ENCODE measurements around the gene C20orf204. TPM values are rescaled to one million over a fixed set of nuclear protein-coding genes. Genes with fewer than 3 reads are reported as not detected.

The C20orf204 gene
- total and polyA plus RNA-seq, 9 of the 15 experiments (the other 6 are each of a cell fraction or from before 2014, with no cell fraction given): 0.11 to 1.1 (median 0.36) TPM; not detected in 2

DNA sequence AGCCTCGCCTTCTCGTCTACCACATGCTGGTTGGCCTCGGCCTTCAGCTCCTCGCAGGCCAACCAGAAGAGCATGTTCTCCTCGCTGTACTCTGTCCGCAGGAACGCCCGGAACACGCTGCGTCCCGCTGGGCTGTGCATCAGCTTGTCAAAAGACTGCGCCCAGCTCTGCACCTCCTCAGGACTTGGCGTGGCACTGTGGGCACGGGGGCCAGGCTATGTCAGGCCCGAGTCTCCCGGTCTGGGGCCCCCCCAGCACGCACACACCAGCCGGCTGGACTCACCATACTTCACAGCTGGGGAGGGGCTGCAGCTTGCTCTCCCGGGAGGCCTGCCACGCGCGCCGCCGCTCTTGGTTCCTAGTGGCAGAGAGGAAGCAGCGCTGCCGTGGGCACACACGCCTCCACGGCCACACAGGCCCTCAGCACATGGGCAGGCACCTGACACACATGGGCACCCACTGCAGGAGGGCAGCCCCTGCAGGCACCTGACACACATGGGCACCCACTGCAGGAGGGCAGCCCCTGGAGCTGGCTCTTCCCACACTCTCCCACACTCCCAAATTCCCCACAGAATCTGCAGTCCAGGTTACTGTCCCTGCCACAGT lies 38.3 kb downstream of the C20orf204 start (continued):
- TF ChIP-seq C11orf30 (IDR thresholded peaks at IDR 0.05; ENCODE audit: low read depth) (no peak), POLR2A (conservative IDR thresholded peaks at IDR 0.05) (no peak), MBD2 (IDR thresholded peaks at IDR 0.05; ENCODE audit: borderline replicate concordance, low read depth) (no peak), PHF21A (IDR thresholded peaks at IDR 0.05; ENCODE audit: borderline replicate concordance, low read depth) (no peak), ZNF445 (CRISPR knock-in tag; IDR thresholded peaks at IDR 0.05; ENCODE audit: low read depth) (no peak)

DNA sequence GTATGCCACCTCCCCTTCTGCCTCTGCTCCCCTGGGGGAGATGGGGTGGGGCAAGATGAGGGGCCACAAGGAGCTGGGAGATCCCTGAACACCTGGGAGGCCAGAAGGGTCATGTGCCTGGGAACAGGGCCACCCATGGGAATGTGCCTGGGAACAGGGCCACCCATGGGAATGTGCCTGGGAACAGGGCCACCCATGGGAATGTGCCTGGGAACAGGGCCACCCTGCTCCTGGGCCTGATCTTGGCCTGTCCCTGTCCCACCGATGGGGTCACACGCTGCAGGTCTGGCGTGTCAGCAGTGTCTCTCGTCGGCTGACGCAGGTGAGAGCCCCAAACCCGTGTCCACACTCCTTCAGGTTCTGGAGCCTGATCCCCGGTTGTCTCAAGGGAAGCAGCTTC lies 39.0 kb downstream of the C20orf204 start:
- 88% methylated on average over 7 of the region's 8 CpGs for WGBS (ENCODE audit: insufficient coverage, low coverage, missing lambda C conversion rate)
- no peak for ATAC-seq
- no peak overlapping the region for H3K27ac ChIP-seq (ENCODE audit: extremely low read depth, low read depth, low read length)
- intact Hi-C loops (cut with micrococcal nuclease) (no loop called here), in situ Hi-C loops (cut with MboI) (no loop called here)
- no peak overlapping the region for H2AFZ ChIP-seq (ENCODE audit: low read depth, low read length)
- BruUV-seq (replicated peaks): no TSS peak
- CTCF ChIA-PET (ENCODE audit: low intra/inter-chr PET ratio): no interaction called here
- DNase-seq (ENCODE audit: extremely low read depth in 1 of 4, low spot score in 3 of 4): no peak
- no peaks in the 10 kb centered on the region for H4K20me1 ChIP-seq (replicated peaks; ENCODE audit: control insufficient read depth, insufficient read depth, low read length)
- no peaks in the 10 kb centered on the region for H3K9me1 ChIP-seq (ENCODE audit: control insufficient read depth, insufficient read depth, low read length)
- no peak overlapping the region for H3K4me3 ChIP-seq
- H3K27me3 ChIP-seq (ENCODE audit: control insufficient read depth in 2 of 2, insufficient read depth in 2 of 2, low read length in 2 of 2): no peaks in the 10 kb centered on the region
- H3K9me3 ChIP-seq (replicated peaks; ENCODE audit: control insufficient read depth, insufficient read depth, low read depth, low read length): no peaks in the 10 kb centered on the region
- no peak overlapping the region; a peak in 1 of 4 replicates for H3K9ac ChIP-seq (ENCODE audit: insufficient read depth in 1 of 2, low read depth in 2 of 2, low read length in 2 of 2)
- no peak for TF ChIP-seq ZC3H4 (CRISPR knock-in tag; IDR thresholded peaks at IDR 0.05; ENCODE audit: borderline replicate concordance)
- no peak for TF ChIP-seq NR3C1 (CRISPR knock-in tag; IDR thresholded peaks at IDR 0.05)
- no peak for TF ChIP-seq CREBBP (IDR thresholded peaks at IDR 0.05; ENCODE audit: low read depth, low read length)
- TF ChIP-seq HIVEP1 (CRISPR knock-in tag; IDR thresholded peaks at IDR 0.05): no peak
- TF ChIP-seq BACH1 (tag; IDR thresholded peaks at IDR 0.05): no peak
- TF ChIP-seq ZNF146 (CRISPR knock-in tag; IDR thresholded peaks at IDR 0.05; ENCODE audit: unreplicated experiment): no peak
- no peak for TF ChIP-seq ZC3H8 (IDR thresholded peaks at IDR 0.05)
- TF ChIP-seq ZNF699 (CRISPR knock-in tag; IDR thresholded peaks at IDR 0.05; ENCODE audit: insufficient replicate concordance): no peak
- POLR2A ChIA-PET: no interaction called here
- H3K79me2 ChIP-seq (ENCODE audit: control insufficient read depth, insufficient read depth, low read length): peaks cover 10% of the 10 kb centered on the region; the same call in 2 of the 3 replicates
- H3K4me2 ChIP-seq (ENCODE audit: insufficient read depth, low read length): no peak overlapping the region
- H3K36me3 ChIP-seq (ENCODE audit: control insufficient read depth, insufficient read depth, low read length): peaks cover 8% of the 10 kb centered on the region; the same call in 1 of the 3 replicates
- FAIRE-seq: no peak
- H3K4me1 ChIP-seq (replicated peaks in 1 of 2; ENCODE audit: control insufficient read depth in 2 of 2, insufficient read depth in 2 of 2, low read length in 2 of 2): peaks cover 13 to 82% of the 10 kb centered on the region in 2 experiments; a peak in 4 of 5 replicates
